Smooth muscle cell (in vitro differentiated cells): ENCODE data around the gene NSUN4. TPM values are rescaled to one million over a fixed set of nuclear protein-coding genes. Genes with fewer than 3 reads are reported as not detected.

ENCODE experiments used
- DNase-seq: peaks from one replicate; lab custom pipeline; 2025; ENCODE audit not compliant: unreplicated experiment; lab: John Stamatoyannopoulos, UW
- H2AFZ ChIP-seq: fragments of 200-600 bp; sonication (generic); 2 replicates; pipeline ENCODE4 v1.6.0; 2016; ENCODE audit warnings: antibody characterized with exemption, low read depth, mild to moderate bottlenecking
- H3F3A ChIP-seq: fragments of 200-600 bp; sonication (generic); 2 replicates; pipeline ENCODE4 v1.6.0; 2017; ENCODE audit warnings: antibody characterized with exemption, low read depth
- H3K27ac ChIP-seq: fragments of 200-600 bp; sonication (generic); 2 replicates; pipeline ENCODE4 v1.5.1; 2016; ENCODE audit warnings: low read depth, mild to moderate bottlenecking
- H3K27me3 ChIP-seq: fragments of 200-600 bp; sonication (generic); 2 replicates; pipeline ENCODE4 v1.6.1; 2016; ENCODE audit warnings: low read depth, mild to moderate bottlenecking
- H3K36me3 ChIP-seq: fragments of 200-600 bp; sonication (generic); 2 replicates; pipeline ENCODE4 v1.5.1; 2016; ENCODE audit warnings: low read depth
- H3K4me1 ChIP-seq: fragments of 200-600 bp; sonication (generic); 2 replicates; pipeline ENCODE4 v1.5.1; 2016; ENCODE audit warnings: low read depth
- H3K4me2 ChIP-seq: fragments of 200-600 bp; sonication (generic); 2 replicates; pipeline ENCODE4 v1.6.0; 2016; ENCODE audit warnings: mild to moderate bottlenecking
- H3K4me3 ChIP-seq: fragments of 200-600 bp; sonication (generic); 2 replicates; pipeline ENCODE4 v1.5.1; 2016; ENCODE audit warnings: mild to moderate bottlenecking
- H3K79me2 ChIP-seq: fragments of 200-600 bp; sonication (generic); 2 replicates; pipeline ENCODE4 v1.6.0; 2016; ENCODE audit warnings: low read depth, mild to moderate bottlenecking
- H3K9ac ChIP-seq: fragments of 200-600 bp; sonication (generic); 2 replicates; pipeline ENCODE4 v1.6.0; 2016; ENCODE audit warnings: low read depth
- H3K9me3 ChIP-seq: fragments of 200-600 bp; sonication (generic); replicated peaks from 2 replicates; pipeline ENCODE4 v1.5.1; 2016; ENCODE audit warnings: low read depth
- H4K20me1 ChIP-seq: fragments of 200-600 bp; sonication (generic); 2 replicates; pipeline ENCODE4 v1.6.0; 2016; ENCODE audit warnings: low read depth
- CTCF ChIP-seq: fragments of 200-600 bp; sonication (generic); IDR thresholded peaks from 2 replicates; pipeline ENCODE4 v1.5.1; 2017; ENCODE audit warnings: borderline replicate concordance, mild to moderate bottlenecking, antibody characterized with exemption; ENCODE audit not compliant: insufficient read depth, poor library complexity, severe bottlenecking
- WGBS: methylation state at CpG from one replicate; pipeline ENCODE4 v1.1.7; 2016; ENCODE audit warnings: low lambda C conversion rate; 5-methylcytosine and 5-hydroxymethylcytosine counted together
- polyA plus RNA-seq: library from polyadenylated mRNA; unstranded; fragments of >200 nt; fragmentation: Nextera tagmentation; extraction: Ambion mirVana; gene quantifications from 2 replicates; pipeline ENCODE4 v1.2.1, GENCODE V29; 2016
- total RNA-seq: library from RNA; depleted of rRNA; stranded (reverse); fragments of >200 nt; gene quantifications from 2 replicates; pipeline ENCODE4 v1.2.3, GENCODE V29; 2014

Gene NSUN4
- total and polyA plus RNA-seq, 2 experiments from 2014 or later = 10.8 to 14.1 TPM

GRCh38 chr1:46393510-46393909 is 52.9 kb downstream of the NSUN4 start:
- peak overlapping the region; percentile 72 for H2AFZ ChIP-seq
- 33% methylated on average over 12 of the region's 12 CpGs for WGBS
- H3K4me3 ChIP-seq = peak overlapping the region; percentile 70
- H3K4me1 ChIP-seq = peaks cover 19% of the 10 kb centered on the region
- no peaks in the 10 kb centered on the region for H3K79me2 ChIP-seq
- H3K27ac ChIP-seq = no peak overlapping the region
- no peaks in the 10 kb centered on the region for H4K20me1 ChIP-seq
- no peak for DNase-seq
- H3K9me3 ChIP-seq = no peaks in the 10 kb centered on the region
- no peak for TF ChIP-seq CTCF
- no peaks in the 10 kb centered on the region for H3F3A ChIP-seq
- H3K27me3 ChIP-seq = peaks cover 4% of the 10 kb centered on the region
- peak overlapping the region; percentile 99 for H3K4me2 ChIP-seq
- no peaks in the 10 kb centered on the region for H3K36me3 ChIP-seq
- no peak overlapping the region for H3K9ac ChIP-seq

DNA sequence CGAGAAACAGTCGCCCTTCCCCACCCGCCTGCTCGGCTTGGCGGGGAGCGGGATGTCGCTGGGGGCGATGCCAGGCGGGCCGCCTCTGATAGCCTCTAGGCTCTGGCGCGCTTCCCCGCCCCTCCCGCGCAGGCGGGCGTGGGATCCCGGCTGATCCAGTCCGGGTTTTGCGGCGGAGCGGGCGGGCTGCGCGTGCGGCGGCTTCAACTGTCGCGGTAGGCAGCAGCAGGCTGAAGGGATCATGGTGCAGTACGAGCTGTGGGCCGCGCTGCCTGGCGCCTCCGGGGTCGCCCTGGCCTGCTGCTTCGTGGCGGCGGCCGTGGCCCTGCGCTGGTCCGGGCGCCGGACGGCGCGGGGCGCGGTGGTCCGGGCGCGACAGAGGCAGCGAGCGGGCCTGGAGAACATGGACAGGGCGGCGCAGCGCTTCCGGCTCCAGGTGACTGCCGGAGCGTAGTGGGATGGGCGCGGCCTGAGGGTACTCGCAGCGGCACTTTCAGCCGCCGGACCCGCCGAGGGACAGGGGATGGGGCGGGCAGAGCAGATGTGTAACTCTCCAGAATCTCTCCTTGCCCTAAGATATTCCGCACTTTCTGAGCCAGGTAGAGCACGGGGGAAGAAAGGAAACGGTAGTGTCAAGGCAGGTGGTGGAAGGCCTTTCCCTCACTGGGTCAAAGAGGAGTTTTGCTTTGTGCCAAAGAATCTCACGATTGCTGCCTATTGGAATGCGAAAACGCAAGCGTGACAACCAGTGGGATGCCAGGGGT is 53.7 kb downstream of the NSUN4 start, which contains the start of gene FAAH:
Gene FAAH, plus strand, starts transcription at position 210 of the 764 bp plus-strand sequence. Its CDS starts 32 bp downstream, at position 242.
- Histone ChIP-seq H3K27ac (no peak within 1 kb of the TSS), H3K9ac (no peak within 1 kb of the TSS), H3K4me2 (peak within 1 kb of the TSS; percentile 99), H3F3A (no peaks in the 10 kb centered on the region), H3K9me3 (no peaks in the 10 kb centered on the region), H3K27me3 (peaks cover 5% of the 10 kb centered on the region), H4K20me1 (no peaks in the 10 kb centered on the region), H2AFZ (peak within 1 kb of the TSS; percentile 93), H3K79me2 (no peaks in the 10 kb centered on the region), H3K36me3 (no peaks in the 10 kb centered on the region), H3K4me3 (peak within 1 kb of the TSS; percentile 70), H3K4me1 (peaks cover 19% of the 10 kb centered on the region)
- no peak for TF ChIP-seq CTCF
- DNase-seq = peak; percentile 31
- WGBS = under 1% methylated on average over 64 of the region's 75 CpGs

GRCh38 chr1:46394872-46395465 is 54.4 kb downstream of the NSUN4 start:
- H3K9ac ChIP-seq = no peak overlapping the region

More at GRCh38 chr1:46394872-46395465, 54.4 kb downstream of the NSUN4 start:
- Histone ChIP-seq H3K27ac (no peak overlapping the region), H3K4me3 (peak overlapping the region; percentile 70), H3K9me3 (no peaks in the 10 kb centered on the region), H3K79me2 (no peaks in the 10 kb centered on the region), H4K20me1 (no peaks in the 10 kb centered on the region), H3F3A (no peaks in the 10 kb centered on the region), H2AFZ (peak overlapping the region; percentile 93), H3K4me1 (peaks cover 19% of the 10 kb centered on the region), H3K4me2 (peak overlapping the region; percentile 99), H3K27me3 (peaks cover 10% of the 10 kb centered on the region), H3K36me3 (no peaks in the 10 kb centered on the region)
- no peak for TF ChIP-seq CTCF
- WGBS = 29% methylated on average over 17 of the region's 17 CpGs
- DNase-seq = no peak
